Measurements from ENCODE around the gene DOCK2.

- TF ChIP-seq CTCF (conservative IDR thresholded peaks at IDR 0.05 in 1 of 2, IDR thresholded peaks at IDR 0.05 in 1 of 2; ENCODE audit: low read depth in 1 of 2, low read length in 2 of 2) (no peak), EZH2 (IDR thresholded peaks at IDR 0.05; ENCODE audit: low read length, missing control alignments) (no peak)
Observed at GRCh38 chr5:169904059-169904458, 267.0 kb downstream of the DOCK2 start.

All from fibroblast of lung (primary cell).